ENCODE data around the gene FOXJ3. TPM values are rescaled to one million over a fixed set of nuclear protein-coding genes. Genes with fewer than 3 reads are reported as not detected.
A peak's percentile ranks its signal among the peaks of the same experiment; 100 is the strongest.

FOXJ3 gene
- total RNA-seq, 4 donors from 2014 or later, result 39.4 to 81.0 (median 56.3) TPM

DNA sequence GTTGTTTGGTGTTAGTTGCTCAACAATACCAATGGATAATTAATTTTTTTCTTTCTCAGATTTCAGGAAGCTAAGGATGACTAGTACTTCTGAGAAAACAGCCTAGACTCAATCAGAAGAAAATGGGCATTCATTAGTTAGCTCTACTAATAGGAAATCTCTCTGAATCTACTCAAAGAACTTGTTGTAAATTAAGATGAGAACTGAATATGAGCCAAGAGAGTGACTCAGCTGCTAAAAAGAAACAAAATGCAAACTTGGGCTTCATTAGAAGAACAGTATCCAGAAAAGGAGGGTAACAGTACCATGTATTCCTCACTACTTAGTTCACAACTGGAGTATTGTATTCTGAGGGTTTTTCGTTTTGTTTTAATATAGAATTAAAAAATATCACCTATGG lies 12.5 kb downstream of the FOXJ3 start:
- peak overlapping the region; percentile 75 to 87 (median 84) for H3K27ac ChIP-seq
- ATAC-seq, result peak; percentile 34 to 51
- no peaks in the 10 kb centered on the region for H3K36me3 ChIP-seq
- H3K4me3 ChIP-seq, result peak overlapping the region in 1 of 4 donors; percentile 5
- in situ Hi-C loops (cut with MboI; ENCODE audit: low sequenced_read_pairs in 4 of 4), result loop anchor here in 1 of 4 donors (10.0 kb wide), 1 partner anchor 148 kb away; no protein-coding TSS in a partner anchor
- no peak for TF ChIP-seq POLR2A (IDR thresholded peaks at IDR 0.05)
- TF ChIP-seq, protein P1, sequence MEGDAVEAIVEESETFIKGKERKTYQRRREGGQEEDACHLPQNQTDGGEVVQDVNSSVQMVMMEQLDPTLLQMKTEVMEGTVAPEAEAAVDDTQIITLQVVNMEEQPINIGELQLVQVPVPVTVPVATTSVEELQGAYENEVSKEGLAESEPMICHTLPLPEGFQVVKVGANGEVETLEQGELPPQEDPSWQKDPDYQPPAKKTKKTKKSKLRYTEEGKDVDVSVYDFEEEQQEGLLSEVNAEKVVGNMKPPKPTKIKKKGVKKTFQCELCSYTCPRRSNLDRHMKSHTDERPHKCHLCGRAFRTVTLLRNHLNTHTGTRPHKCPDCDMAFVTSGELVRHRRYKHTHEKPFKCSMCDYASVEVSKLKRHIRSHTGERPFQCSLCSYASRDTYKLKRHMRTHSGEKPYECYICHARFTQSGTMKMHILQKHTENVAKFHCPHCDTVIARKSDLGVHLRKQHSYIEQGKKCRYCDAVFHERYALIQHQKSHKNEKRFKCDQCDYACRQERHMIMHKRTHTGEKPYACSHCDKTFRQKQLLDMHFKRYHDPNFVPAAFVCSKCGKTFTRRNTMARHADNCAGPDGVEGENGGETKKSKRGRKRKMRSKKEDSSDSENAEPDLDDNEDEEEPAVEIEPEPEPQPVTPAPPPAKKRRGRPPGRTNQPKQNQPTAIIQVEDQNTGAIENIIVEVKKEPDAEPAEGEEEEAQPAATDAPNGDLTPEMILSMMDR (IDR thresholded peaks at IDR 0.05 in 4 of 5, conservative IDR thresholded peaks at IDR 0.05 in 1 of 5), result no peak
- intact Hi-C loops (cut with DNase I; ENCODE audit: low total_unique reads), result no loop called here
- no peaks in the 10 kb centered on the region for H3K9me3 ChIP-seq
- H3K27me3 ChIP-seq, result no peaks in the 10 kb centered on the region
- H3K4me1 ChIP-seq, result peaks cover 82 to 90% of the 10 kb centered on the region in 2 donors
- DNase-seq, result no peak

- no peak for DNase-seq
- Histone ChIP-seq H3K27me3 (no peaks in the 10 kb centered on the region), H3K4me1 (peaks cover 79 to 90% of the 10 kb centered on the region in 2 donors), H3K36me3 (no peaks in the 10 kb centered on the region), H3K9me3 (no peaks in the 10 kb centered on the region), H3K4me3 (no peak overlapping the region), H3K27ac (peak overlapping the region; percentile 75 to 87 (median 84))
- intact Hi-C loops (cut with DNase I; ENCODE audit: low total_unique reads) (loop anchor here (2.0 kb wide), 2 partner anchors 13 to 39 kb away; partner anchors contain the start of gene FOXJ3), in situ Hi-C loops (cut with MboI; ENCODE audit: low sequenced_read_pairs in 4 of 4) (loop anchor here in 1 of 4 donors (10.0 kb wide), 1 partner anchor 147 kb away; no protein-coding TSS in a partner anchor)
- ATAC-seq, result no peak
- TF ChIP-seq, protein P1 (IDR thresholded peaks at IDR 0.05 in 4 of 5, conservative IDR thresholded peaks at IDR 0.05 in 1 of 5), result no peak
- no peak for TF ChIP-seq POLR2A (IDR thresholded peaks at IDR 0.05)
Observed at GRCh38 chr1:42321731-42322130, 13.3 kb downstream of the FOXJ3 start.

- H3K4me1 ChIP-seq, result peaks cover 77 to 87% of the 10 kb centered on the region in 2 donors
- no peaks in the 10 kb centered on the region for H3K9me3 ChIP-seq
- peak overlapping the region; percentile 14 to 40 (median 20) for H3K4me3 ChIP-seq
- no peaks in the 10 kb centered on the region for H3K27me3 ChIP-seq
- H3K36me3 ChIP-seq, result no peaks in the 10 kb centered on the region
- ATAC-seq (peak; percentile 71 to 75), DNase-seq (no peak)
- TF ChIP-seq POLR2A (IDR thresholded peaks at IDR 0.05), result no peak
- TF ChIP-seq, protein P1 (IDR thresholded peaks at IDR 0.05 in 4 of 5, conservative IDR thresholded peaks at IDR 0.05 in 1 of 5), result no peak
- H3K27ac ChIP-seq, result peak overlapping the region; percentile 75 to 87 (median 84)
- intact Hi-C loops (cut with DNase I; ENCODE audit: low total_unique reads), result loop anchor here (2.0 kb wide), 2 partner anchors 14 to 38 kb away; partner anchors contain the start of gene FOXJ3
- in situ Hi-C loops (cut with MboI; ENCODE audit: low sequenced_read_pairs in 4 of 4), result loop anchor here in 1 of 4 donors (10.0 kb wide), 1 partner anchor 146 kb away; no protein-coding TSS in a partner anchor
Observed at GRCh38 chr1:42320708-42321107, 14.3 kb downstream of the FOXJ3 start.

DNA sequence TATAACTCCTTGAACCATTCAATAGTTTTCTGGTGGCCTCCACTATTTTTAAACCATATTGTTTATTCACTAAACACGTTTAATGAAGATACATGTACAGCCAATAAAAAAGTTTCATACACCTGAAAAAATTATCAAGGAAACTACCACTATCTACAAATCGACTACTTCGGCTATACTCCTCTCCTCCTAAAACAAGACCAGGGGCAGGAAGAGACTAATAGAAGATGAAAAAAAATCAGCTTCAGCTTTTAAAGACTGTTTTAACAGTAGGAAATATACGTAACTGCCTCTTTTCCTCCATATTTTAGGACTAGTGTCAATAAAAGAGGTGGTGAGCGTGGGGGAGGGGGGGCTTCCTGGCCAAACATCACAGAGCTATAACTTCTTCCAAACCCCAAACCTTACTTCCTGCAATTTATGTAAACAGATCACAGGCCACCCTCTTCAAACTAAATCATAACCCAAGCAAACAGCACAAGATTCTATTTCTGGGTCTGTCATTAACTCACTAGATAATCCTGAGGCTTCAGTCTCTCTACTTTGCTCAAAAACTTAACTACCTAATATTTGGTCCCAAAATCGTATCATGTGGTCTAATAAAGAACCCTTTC lies 15.1 kb downstream of the FOXJ3 start:
- TF ChIP-seq, protein P1 (IDR thresholded peaks at IDR 0.05 in 4 of 5, conservative IDR thresholded peaks at IDR 0.05 in 1 of 5), result no peak
- TF ChIP-seq POLR2A (IDR thresholded peaks at IDR 0.05), result no peak
- Histone ChIP-seq H3K27ac (peak overlapping the region; percentile 75 to 87 (median 84)), H3K27me3 (no peaks in the 10 kb centered on the region), H3K9me3 (no peaks in the 10 kb centered on the region), H3K4me1 (peaks cover 83 to 86% of the 10 kb centered on the region in 2 donors), H3K36me3 (no peaks in the 10 kb centered on the region), H3K4me3 (peak overlapping the region; percentile 14 to 40 (median 18))
- peak; percentile 44 to 61 for ATAC-seq
- in situ Hi-C loops (cut with MboI; ENCODE audit: low sequenced_read_pairs in 4 of 4), result loop anchor here in 1 of 4 donors (10.0 kb wide), 1 partner anchor 145 kb away; no protein-coding TSS in a partner anchor
- intact Hi-C loops (cut with DNase I; ENCODE audit: low total_unique reads), result loop anchor here (2.0 kb wide), 2 partner anchors 15 to 37 kb away; partner anchors contain the start of gene FOXJ3
- no peak for DNase-seq
